Transverse colon (tissue), 4 donors: ENCODE measurements around the gene INSL3. TPM values are rescaled to one million over a fixed set of nuclear protein-coding genes. Genes with fewer than 3 reads are reported as not detected.

Source experiments
- DNase-seq: peaks from one replicate; pipeline ENCODE4 v3.0.0-alpha.2; 2019
- H3K27ac ChIP-seq, 4 donors: fragments of 200-600 bp; sonication (generic); 2 replicates each; pipeline ENCODE4 v1.5.1; 2016 to 2018; ENCODE audit warnings: inconsistent platforms in 4 of 4
- H3K27me3 ChIP-seq: fragments of 200-600 bp; sonication (generic); 2 replicates; pipeline ENCODE4 v1.5.1; 2017; ENCODE audit warnings: inconsistent platforms
- H3K36me3 ChIP-seq, 4 donors: fragments of 200-600 bp; sonication (generic); 2 replicates each; pipeline ENCODE4 v1.5.1; 2017 to 2019; ENCODE audit warnings: inconsistent platforms in 4 of 4
- H3K4me1 ChIP-seq, 4 donors: fragments of 200-600 bp; sonication (generic); 2 replicates each; pipeline ENCODE4 v1.5.1; 2017 to 2020; ENCODE audit warnings: inconsistent platforms in 4 of 4
- H3K4me3 ChIP-seq, 4 donors: fragments of 200-600 bp; sonication (generic); 1 replicate in 1 of 4; 2 replicates in 3 of 4; pipeline versions ENCODE4 v1.5.1 to v1.6.1; 2017 to 2019; ENCODE audit warnings: inconsistent platforms in 4 of 4
- H3K9me3 ChIP-seq, 2 donors: fragments of 200-600 bp; sonication (generic); 2 replicates each; pipeline ENCODE4 v1.5.1; 2017 to 2019; ENCODE audit warnings: inconsistent platforms in 2 of 2
- EP300 ChIP-seq: sonication (generic); formaldehyde crosslinking; IDR thresholded peaks from one replicate; pipeline ENCODE4 v1.6.1; 2017; ENCODE audit warnings: antibody characterized with exemption, low read depth
- POLR2A ChIP-seq: fragments of 450-650 bp; IDR thresholded peaks from one replicate; pipeline ENCODE4 v1.6.1; 2016; ENCODE audit warnings: antibody characterized with exemption, mild to moderate bottlenecking, moderate library complexity
- POLR2AphosphoS5 ChIP-seq, 3 donors: sonication (generic); formaldehyde crosslinking; IDR thresholded peaks; one replicate each; pipeline ENCODE4 v1.6.1; 2016; ENCODE audit warnings: antibody characterized with exemption in 3 of 3
- WGBS, 2 donors: methylation state at CpG; one replicate each; pipeline ENCODE4 v1.1.5; 2018; ENCODE audit warnings: low coverage in 1 of 2; 5-methylcytosine and 5-hydroxymethylcytosine counted together
- in situ Hi-C, 4 donors: fragments of 200-750 bp; cut with MboI; loops; one replicate each; pipeline versions ENCODE4 v1.15.0 to v1.15.1; 2017; ENCODE audit warnings: low sequenced_read_pairs in 3 of 4, low pct_ligation_motif_present in 1 of 4, low pct_unique_long_range_greater_than_20kb in 1 of 4
- intact Hi-C: fragments of 100-400 bp; cut with DNase I; formaldehyde crosslinking; loops from one replicate; pipeline ENCODE4 v1.15.1; 2023; ENCODE audit warnings: low total_unique reads
- total RNA-seq, 4 donors: library from RNA; depleted of rRNA; stranded (reverse); fragments of >200 nt; gene quantifications; one replicate each; pipeline ENCODE4 v1.1.0, GENCODE V29; 2016
- TF ChIP-seq, protein P1 (sequence below), 5 experiments: fragments of 200-600 bp in 3 of 5; fragments of 450-650 bp in 2 of 5; sonication (generic) in 3 of 5; IDR thresholded peaks; 1 replicate in 2 of 5; 2 replicates in 3 of 5; pipeline ENCODE4 v1.5.1; 2016 to 2017; ENCODE audit warnings: antibody characterized with exemption in 5 of 5, inconsistent platforms in 3 of 5, mild to moderate bottlenecking in 2 of 5, moderate library complexity in 1 of 5

INSL3 gene
- total RNA-seq, 4 donors from 2014 or later = not detected

DNA sequence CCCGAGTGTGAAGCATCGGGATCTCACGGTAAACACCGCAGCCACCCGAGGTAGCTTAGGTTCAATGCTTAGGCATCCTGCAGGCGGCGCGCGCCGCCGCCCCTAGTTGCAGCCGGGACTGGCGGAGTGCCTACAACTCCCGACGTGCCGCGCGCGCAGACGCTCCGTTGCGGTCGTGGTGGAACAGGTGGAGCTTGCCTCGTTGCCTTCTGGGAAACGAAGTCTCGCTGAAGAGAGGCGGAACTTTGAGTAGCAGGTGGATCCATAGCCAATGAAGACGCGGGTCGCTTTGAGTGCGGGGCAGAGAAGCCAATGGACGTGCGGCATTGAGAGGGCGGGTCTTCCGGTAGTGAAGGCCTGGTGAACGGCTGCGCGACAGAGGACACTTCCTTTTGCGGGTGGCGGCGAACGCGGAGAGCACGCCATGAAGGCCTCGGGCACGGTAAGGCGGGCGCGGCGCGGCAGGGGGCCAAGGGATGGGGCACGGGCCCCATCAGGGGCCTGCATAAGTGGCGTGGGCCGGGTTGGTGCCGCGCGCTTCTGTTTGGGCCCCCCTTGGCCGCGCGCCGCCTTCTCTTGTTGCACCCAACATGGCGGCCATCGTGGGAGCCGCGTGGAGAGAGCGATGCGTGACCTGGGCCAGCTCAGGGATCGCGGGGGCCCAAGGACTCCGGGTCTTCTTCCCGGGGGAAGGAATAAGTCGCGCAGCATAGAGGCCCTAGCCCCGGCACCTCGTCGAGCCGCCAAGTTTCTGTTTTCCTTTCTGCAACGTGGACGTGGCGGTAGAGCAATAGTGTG, 38.4 kb upstream of the INSL3 start, which contains the start of gene RPL18A:
Gene RPL18A (plus strand): TSS at position 378 of the 798 bp plus-strand sequence. CDS start 47 bp downstream, at position 425.
- intact Hi-C loops (loop anchor here (5.0 to 10.0 kb wide), 2 partner anchors 135 to 157 kb away; no protein-coding TSS in a partner anchor), in situ Hi-C loops (loop anchor here in 2 of 4 donors (5.0 to 25.0 kb wide), 4 partner anchors 68 to 147 kb away; partner anchors contain the start of gene MAP1S (in 1 of the 2))
- H3K36me3 ChIP-seq = peaks cover 0 to 23% (median 10%) of the 10 kb centered on the region in 4 donors
- H3K27me3 ChIP-seq = no peaks in the 10 kb centered on the region
- DNase-seq = peak; percentile 99
- 1% methylated on average over 72 of the region's 80 CpGs; no CpG with 5 or more reads in 1 of the 2 donors for WGBS, 2 donors
- H3K4me3 ChIP-seq = peak within 1 kb of the TSS; percentile 89 to 97 (median 93)
- H3K4me1 ChIP-seq = peaks cover 9 to 46% (median 23%) of the 10 kb centered on the region in 4 donors
- H3K9me3 ChIP-seq = no peaks in the 10 kb centered on the region
- peak within 1 kb of the TSS; percentile 90 to 95 (median 92) for H3K27ac ChIP-seq
- peak; percentile 98 to 99 (median 99) for TF ChIP-seq POLR2AphosphoS5 (IDR thresholded peaks at IDR 0.05)
- no peak for TF ChIP-seq EP300
- peak; percentile 95 for TF ChIP-seq POLR2A
- TF ChIP-seq, protein P1, sequence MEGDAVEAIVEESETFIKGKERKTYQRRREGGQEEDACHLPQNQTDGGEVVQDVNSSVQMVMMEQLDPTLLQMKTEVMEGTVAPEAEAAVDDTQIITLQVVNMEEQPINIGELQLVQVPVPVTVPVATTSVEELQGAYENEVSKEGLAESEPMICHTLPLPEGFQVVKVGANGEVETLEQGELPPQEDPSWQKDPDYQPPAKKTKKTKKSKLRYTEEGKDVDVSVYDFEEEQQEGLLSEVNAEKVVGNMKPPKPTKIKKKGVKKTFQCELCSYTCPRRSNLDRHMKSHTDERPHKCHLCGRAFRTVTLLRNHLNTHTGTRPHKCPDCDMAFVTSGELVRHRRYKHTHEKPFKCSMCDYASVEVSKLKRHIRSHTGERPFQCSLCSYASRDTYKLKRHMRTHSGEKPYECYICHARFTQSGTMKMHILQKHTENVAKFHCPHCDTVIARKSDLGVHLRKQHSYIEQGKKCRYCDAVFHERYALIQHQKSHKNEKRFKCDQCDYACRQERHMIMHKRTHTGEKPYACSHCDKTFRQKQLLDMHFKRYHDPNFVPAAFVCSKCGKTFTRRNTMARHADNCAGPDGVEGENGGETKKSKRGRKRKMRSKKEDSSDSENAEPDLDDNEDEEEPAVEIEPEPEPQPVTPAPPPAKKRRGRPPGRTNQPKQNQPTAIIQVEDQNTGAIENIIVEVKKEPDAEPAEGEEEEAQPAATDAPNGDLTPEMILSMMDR (IDR thresholded peaks at IDR 0.05) = peak; percentile 69 to 96 (median 81)

DNA sequence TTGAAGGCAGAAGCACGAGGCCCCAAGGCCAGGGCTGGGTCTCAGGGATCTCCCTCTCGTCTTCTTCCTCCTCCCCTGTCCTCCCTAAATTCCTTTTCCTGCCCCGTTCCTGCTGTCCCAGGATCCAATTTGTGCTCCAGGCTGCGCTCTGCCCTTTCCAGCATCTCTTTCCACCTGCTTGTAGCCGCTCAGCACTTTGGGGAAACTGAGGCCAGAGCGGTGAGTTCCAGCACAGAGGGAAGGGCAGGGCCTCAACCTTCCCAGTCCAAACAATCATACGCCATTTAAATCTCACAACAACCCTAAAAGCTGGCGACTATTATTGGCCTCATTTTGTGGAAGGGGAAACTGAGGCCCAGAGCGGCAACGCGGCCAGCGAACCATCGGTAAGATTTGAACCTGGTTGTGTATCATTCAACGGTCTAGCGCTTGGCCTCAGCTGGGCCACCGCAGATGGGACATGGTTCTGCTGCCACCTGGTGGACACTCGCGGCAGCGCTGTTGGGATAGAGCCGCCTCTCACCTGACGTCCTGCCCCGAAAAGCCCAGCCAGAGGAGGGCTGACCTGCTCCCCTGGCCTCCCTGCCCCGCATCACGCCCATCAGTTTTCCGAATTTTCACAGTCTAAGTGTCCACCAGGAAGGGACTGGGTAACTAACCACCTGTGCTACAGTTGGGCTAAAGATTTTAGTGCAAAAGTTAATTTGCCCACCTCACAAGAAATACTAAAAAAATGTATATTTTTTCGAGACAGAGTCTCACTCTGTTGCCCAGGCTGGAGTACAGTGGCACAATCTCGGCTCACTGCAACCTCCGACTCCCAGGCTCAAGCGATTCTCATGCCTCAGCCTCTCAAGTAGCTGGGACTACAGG, 34.2 kb upstream of the INSL3 start:
- Histone ChIP-seq H3K27ac (no peak overlapping the region), H3K4me3 (no peak overlapping the region), H3K9me3 (no peaks in the 10 kb centered on the region), H3K36me3 (no peaks in the 10 kb centered on the region), H3K27me3 (no peaks in the 10 kb centered on the region), H3K4me1 (peaks cover 0 to 10% (median 3%) of the 10 kb centered on the region in 4 donors)
- TF ChIP-seq EP300 = no peak
- TF ChIP-seq, protein P1 (IDR thresholded peaks at IDR 0.05) = peak; percentile 95 to 99 (median 96)
- TF ChIP-seq POLR2AphosphoS5 (IDR thresholded peaks at IDR 0.05) = no peak
- no peak for TF ChIP-seq POLR2A
- intact Hi-C loops (loop anchor here (5.0 to 10.0 kb wide), 2 partner anchors 139 to 153 kb away; no protein-coding TSS in a partner anchor), in situ Hi-C loops (loop anchor here in 2 of 4 donors (5.0 to 25.0 kb wide), 3 partner anchors 72 to 143 kb away; partner anchors contain the start of gene MAP1S (in 1 of the 2))
- DNase-seq = peak; percentile 92
- WGBS, 2 donors = 16 to 45% methylated on average over 3 to 27 of the region's 29 CpGs

DNA sequence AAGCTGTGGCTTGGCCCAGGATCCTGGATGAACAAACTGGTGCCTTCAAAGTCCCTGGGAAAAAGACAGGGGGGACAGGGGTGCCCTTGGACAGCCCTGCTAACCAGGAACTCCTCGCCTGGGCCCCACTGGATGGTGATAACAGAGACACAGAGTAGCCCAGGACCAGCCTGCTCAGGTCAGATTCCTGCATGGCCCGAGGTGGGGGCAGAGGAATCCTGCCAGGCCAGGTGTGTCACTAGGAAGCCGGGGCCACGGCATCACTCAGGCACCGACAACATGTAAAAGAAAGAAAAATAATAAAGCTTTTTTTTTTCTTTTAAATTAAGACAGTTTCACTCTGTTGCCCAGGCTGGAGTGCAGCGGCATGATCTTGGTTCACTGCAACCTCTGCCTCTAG, 32.7 kb upstream of the INSL3 start:
- intact Hi-C loops = loop anchor here (10.0 kb wide), 1 partner anchor 141 kb away; no protein-coding TSS in a partner anchor
- no peak overlapping the region for H3K27ac ChIP-seq
- DNase-seq = no peak
- H3K27me3 ChIP-seq = no peaks in the 10 kb centered on the region
- H3K4me1 ChIP-seq = peaks cover 0 to 12% (median 0%) of the 10 kb centered on the region in 4 donors
- no peak for TF ChIP-seq EP300
- TF ChIP-seq, protein P1 (IDR thresholded peaks at IDR 0.05) = no peak
- no peak for TF ChIP-seq POLR2A
- no peak for TF ChIP-seq POLR2AphosphoS5 (IDR thresholded peaks at IDR 0.05)
- WGBS, 2 donors = 83 to 100% methylated on average over 2 to 6 of the region's 6 CpGs
- no peak overlapping the region for H3K4me3 ChIP-seq
- H3K9me3 ChIP-seq = no peaks in the 10 kb centered on the region
- no peaks in the 10 kb centered on the region for H3K36me3 ChIP-seq
- in situ Hi-C loops = loop anchor here in 2 of 4 donors (25.0 kb wide), 2 partner anchors 133 to 142 kb away; partner anchors contain the start of gene MAP1S (in 1 of the 2)
